HepG2 (cell line): ENCODE data around the gene GAS6. TPM values are rescaled to one million over a fixed set of nuclear protein-coding genes. Genes with fewer than 3 reads are reported as not detected.

Source experiments
- ATAC-seq: fragments of 200-7000 bp; cut with Tn5 transposase; 3 replicates; pipeline ENCODE4 v1.9.1; 2020; ENCODE audit warnings: mild to moderate bottlenecking, moderate library complexity
- BruUV-seq: library from RNA; stranded (reverse); fragments of 400-500 nt; replicated peaks from 2 replicates; lab custom pipeline; 2021; lab: Mats Ljungman, UMichigan
- CTCF ChIA-PET: fragments of 300-600 bp; formaldehyde crosslinking; extraction: SDS; loops from one replicate; lab custom pipeline; 2021; ENCODE audit warnings: low total read pairs, inconsistent platforms, low intra/inter-chr PET ratio; lab: Yijun Ruan, JAX
- POLR2A ChIA-PET: fragments of 350-600 bp; sonication (Branson Sonifier 250); formaldehyde crosslinking; loops from one replicate; lab custom pipeline; 2020; ENCODE audit warnings: antibody characterized with exemption, inconsistent platforms; lab: Yijun Ruan, JAX
- DNase-seq: peaks from one replicate; pipeline ENCODE4 v3.0.0-alpha.2; 2015; ENCODE audit warnings: low spot score
- FAIRE-seq: peaks from 3 replicates; lab custom pipeline; 2011; peaks lifted over from hg19 to GRCh38; lab: Jason Lieb, UNC
- H2AFZ ChIP-seq: one replicate; pipeline ENCODE4 v1.6.1; 2011; ENCODE audit warnings: low read length, inconsistent platforms
- H3K27ac ChIP-seq: fragments of 300-600 bp; 3 replicates; pipeline ENCODE4 v1.8.0; 2011; ENCODE audit warnings: mixed run types, mild to moderate bottlenecking, mixed read lengths, low read length, inconsistent platforms; ENCODE audit not compliant: insufficient read depth; ENCODE audit errors: extremely low read length
- H3K27me3 ChIP-seq, 2 experiments: fragments of 200-600 bp in 1 of 2; 2 replicates in 1 of 2; 3 replicates in 1 of 2; pipeline versions ENCODE4 v1.6.0 to v1.8.0; 2011; ENCODE audit warnings: low read length in 2 of 2, mild to moderate bottlenecking in 2 of 2, moderate library complexity in 2 of 2, inconsistent platforms in 1 of 2; ENCODE audit not compliant: insufficient read depth in 2 of 2, control insufficient read depth in 1 of 2
- H3K36me3 ChIP-seq, 2 experiments: fragments of 200-600 bp in 1 of 2; replicated peaks in 1 of 2; 2 replicates in 1 of 2; 3 replicates in 1 of 2; pipeline versions ENCODE4 v1.5.1 to v1.8.0; 2011; ENCODE audit warnings: low read length in 2 of 2, inconsistent platforms in 1 of 2; ENCODE audit not compliant: insufficient read depth in 2 of 2, control insufficient read depth in 1 of 2
- H3K4me1 ChIP-seq: 2 replicates; pipeline ENCODE4 v1.5.1; 2012; ENCODE audit warnings: low read length, inconsistent platforms; ENCODE audit not compliant: insufficient read depth
- H3K4me2 ChIP-seq: 2 replicates; pipeline ENCODE4 v1.6.0; 2011; ENCODE audit warnings: low read depth, low read length, inconsistent platforms
- H3K4me3 ChIP-seq, 3 experiments: fragments of 200-600 bp in 1 of 3; sonication (generic), shearing (Covaris generic) in 1 of 3; replicated peaks in 1 of 3; 2 replicates each; pipeline ENCODE4 v1.5.1; 2011 to 2016; ENCODE audit warnings: low read length in 3 of 3, inconsistent platforms in 2 of 3, low read depth in 2 of 3, mild to moderate bottlenecking in 2 of 3, control low read depth in 1 of 3, mixed read lengths in 1 of 3; ENCODE audit not compliant: insufficient read depth in 1 of 3
- H3K79me2 ChIP-seq: one replicate; pipeline ENCODE4 v1.6.1; 2011; ENCODE audit warnings: low read length, inconsistent platforms; ENCODE audit not compliant: insufficient read depth
- H3K9ac ChIP-seq: 2 replicates; pipeline ENCODE4 v1.6.0; 2011; ENCODE audit warnings: mild to moderate bottlenecking, low read depth, low read length, inconsistent platforms; ENCODE audit not compliant: insufficient read depth
- H3K9me3 ChIP-seq: 2 replicates; pipeline ENCODE4 v1.5.1; 2012; ENCODE audit warnings: mild to moderate bottlenecking, low read length
- H4K20me1 ChIP-seq: 2 replicates; pipeline ENCODE4 v1.6.0; 2011; ENCODE audit warnings: inconsistent platforms, mild to moderate bottlenecking, low read length, moderate library complexity; ENCODE audit not compliant: insufficient read depth
- HNF1A ChIP-seq, 2 experiments: sonication (generic) in 1 of 2; formaldehyde crosslinking in 1 of 2; IDR thresholded peaks; 2 replicates each; pipeline versions ENCODE4 v1.4.0 to v1.6.1; 2016 to 2020; ENCODE audit warnings: borderline replicate concordance in 1 of 2, low read depth in 1 of 2, mild to moderate bottlenecking in 1 of 2, missing genetic modification reagents in 1 of 2
- LRRFIP1 ChIP-seq: sonication (generic); formaldehyde crosslinking; conservative IDR thresholded peaks from 2 replicates; pipeline ENCODE4 v1.4.0; 2020; ENCODE audit warnings: missing genetic modification reagents
- PRPF4 ChIP-seq: fragments of 200-400 bp; formaldehyde crosslinking; IDR thresholded peaks from 2 replicates; pipeline ENCODE4 v1.6.1; 2016; ENCODE audit warnings: low read length, low read depth; ENCODE audit not compliant: poor library complexity, severe bottlenecking
- TAF15 ChIP-seq: fragments of 200-400 bp; formaldehyde crosslinking; IDR thresholded peaks from one replicate; pipeline ENCODE4 v1.6.1; 2018; ENCODE audit warnings: mild to moderate bottlenecking, low read depth, low read length; ENCODE audit not compliant: poor library complexity, severe bottlenecking
- TCF12 ChIP-seq, 2 experiments: fragments of 450-650 bp in 1 of 2; sonication (generic) in 1 of 2; formaldehyde crosslinking in 1 of 2; IDR thresholded peaks; 2 replicates each; pipeline versions ENCODE4 v1.6.1 to v1.8.0; 2017 to 2022; ENCODE audit warnings: antibody characterized with exemption in 1 of 2, mild to moderate bottlenecking in 1 of 2, missing genetic modification reagents in 1 of 2, moderate library complexity in 1 of 2
- ZNF558 ChIP-seq: sonication (generic); formaldehyde crosslinking; IDR thresholded peaks from 2 replicates; pipeline ENCODE4 v1.9.0; 2022; ENCODE audit warnings: mild to moderate bottlenecking, missing genetic modification reagents, borderline replicate concordance
- WGBS: methylation state at CpG from one replicate; pipeline ENCODE4 v1.1.6; 2017; ENCODE audit warnings: low lambda C conversion rate; 5-methylcytosine and 5-hydroxymethylcytosine counted together
- in situ Hi-C: cut with HindIII; loops from 2 replicates; pipeline ENCODE4 v1.10.0; 2017; ENCODE audit warnings: low pct_unique_long_range_greater_than_20kb; ENCODE audit not compliant: extremely low pct_ligation_motif_present
- intact Hi-C: fragments of 100-400 bp; cut with micrococcal nuclease; formaldehyde crosslinking; loops from one replicate; pipeline ENCODE4 v1.10.0; 2022; ENCODE audit not compliant: unreplicated experiment
- polyA plus RNA-seq, 8 experiments: library from polyadenylated mRNA; depleted of rRNA in 3 of 8; stranded (reverse) in 7 of 8; unstranded in 1 of 8; fragments of >200 nt; fragmentation: Illumina TruSeq in 4 of 8; extraction: Trizol in 4 of 8; gene quantifications; 2 replicates each; pipeline versions ENCODE4 v1.2.1 to v1.2.3, GENCODE V29; 2011 to 2016; ENCODE audit warnings: low read depth in 4 of 8, missing spikeins in 1 of 8, mixed read lengths in 1 of 8; ENCODE audit not compliant: insufficient read depth in 1 of 8
- total RNA-seq, 5 experiments: library from RNA; depleted of rRNA; stranded (reverse); fragments of >200 nt; fragmentation: Illumina TruSeq; extraction: Trizol; gene quantifications; 2 replicates each; pipeline ENCODE4 v1.2.3, GENCODE V29; 2016; ENCODE audit warnings: low read depth in 1 of 5
- TF ChIP-seq, protein P1 (sequence below): IDR thresholded peaks from 2 replicates; pipeline ENCODE4 v1.6.1; 2016; ENCODE audit warnings: control low read depth

The GAS6 gene
- total and polyA plus RNA-seq, 2 of the 13 experiments (the other 11 are each of a cell fraction or from before 2014, with no cell fraction given): 0.09 to 0.24 TPM

- Histone ChIP-seq H3K9me3 (no peaks in the 10 kb centered on the region), H3K27ac (no peak overlapping the region), H3K4me3 (no peak overlapping the region), H3K36me3 (no peaks in the 10 kb centered on the region), H3K4me2 (no peak overlapping the region), H3K27me3 (peaks cover 4 to 15% of the 10 kb centered on the region in 2 experiments; a peak in 4 of 5 replicates), H4K20me1 (no peaks in the 10 kb centered on the region), H3K4me1 (peaks cover 30% of the 10 kb centered on the region), H3K79me2 (no peaks in the 10 kb centered on the region), H2AFZ (no peak overlapping the region), H3K9ac (no peak overlapping the region)
- DNase-seq: no peak
- TF ChIP-seq ZNF558 (CRISPR knock-in tag) (no peak), TAF15 (no peak), HNF1A (IDR thresholded peaks at IDR 0.05; ENCODE audit: low read depth) (no peak), HNF1A (CRISPR knock-in tag; IDR thresholded peaks at IDR 0.05; ENCODE audit: borderline replicate concordance) (no peak), LRRFIP1 (no peak), TCF12 (IDR thresholded peaks at IDR 0.05) (no peak), TCF12 (CRISPR knock-in tag; IDR thresholded peaks at IDR 0.05) (no peak), PRPF4 (no peak)
- TF ChIP-seq, protein P1, sequence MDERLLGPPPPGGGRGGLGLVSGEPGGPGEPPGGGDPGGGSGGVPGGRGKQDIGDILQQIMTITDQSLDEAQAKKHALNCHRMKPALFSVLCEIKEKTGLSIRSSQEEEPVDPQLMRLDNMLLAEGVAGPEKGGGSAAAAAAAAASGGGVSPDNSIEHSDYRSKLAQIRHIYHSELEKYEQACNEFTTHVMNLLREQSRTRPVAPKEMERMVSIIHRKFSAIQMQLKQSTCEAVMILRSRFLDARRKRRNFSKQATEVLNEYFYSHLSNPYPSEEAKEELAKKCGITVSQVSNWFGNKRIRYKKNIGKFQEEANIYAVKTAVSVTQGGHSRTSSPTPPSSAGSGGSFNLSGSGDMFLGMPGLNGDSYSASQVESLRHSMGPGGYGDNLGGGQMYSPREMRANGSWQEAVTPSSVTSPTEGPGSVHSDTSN (CRISPR knock-in tag): no peak
- no TSS peak for BruUV-seq
- intact Hi-C loops (no loop called here), in situ Hi-C loops (no loop called here)
- no peak for ATAC-seq
- CTCF ChIA-PET: no interaction called here
- WGBS: 90% methylated on average over 42 of the region's 60 CpGs
- FAIRE-seq: no peak
- POLR2A ChIA-PET: no interaction called here
Measured at GRCh38 chr13:113862931-113863523, 849 bp downstream of the GAS6 start.
